HG03571 (cell line): ENCODE data around the gene MYADML2.

Experiments used
- ATAC-seq: cut with Tn5 transposase; IDR thresholded peaks from one replicate; pipeline ENCODE4 v1.9.1; 2021; ENCODE audit not compliant: unreplicated experiment

The MYADML2 gene

GRCh38 chr17:81912441-81913309 is 34.4 kb downstream of the MYADML2 start:
- no peak for ATAC-seq

DNA sequence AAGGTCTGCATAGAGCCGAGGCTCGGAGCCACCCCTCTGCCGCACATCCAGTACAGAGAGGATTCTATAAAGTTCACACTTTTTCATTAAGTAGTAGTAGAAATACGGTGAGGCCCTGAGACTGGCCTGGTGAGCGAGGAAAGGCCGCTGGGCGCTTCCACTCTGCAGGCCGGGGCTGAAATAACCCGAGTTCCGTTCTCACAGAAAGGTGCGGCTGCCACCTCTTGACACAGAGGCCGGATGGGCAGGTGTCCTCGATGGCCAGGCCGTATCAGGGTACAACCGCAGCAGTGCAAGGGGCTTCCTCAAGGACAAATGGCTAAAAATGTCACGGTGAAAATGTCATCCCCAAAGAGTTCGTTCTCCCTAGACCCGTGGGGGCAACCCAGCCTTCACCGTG is 35.1 kb downstream of the MYADML2 start:
- no peak for ATAC-seq

GRCh38 chr17:81911277-81911961 is 35.6 kb downstream of the MYADML2 start, which contains the start of gene PCYT2:
Gene PCYT2 (minus strand): TSS chr17:81911399. CDS start chr17:81911355, 44 bp downstream.
- peak; percentile 55 for ATAC-seq

DNA sequence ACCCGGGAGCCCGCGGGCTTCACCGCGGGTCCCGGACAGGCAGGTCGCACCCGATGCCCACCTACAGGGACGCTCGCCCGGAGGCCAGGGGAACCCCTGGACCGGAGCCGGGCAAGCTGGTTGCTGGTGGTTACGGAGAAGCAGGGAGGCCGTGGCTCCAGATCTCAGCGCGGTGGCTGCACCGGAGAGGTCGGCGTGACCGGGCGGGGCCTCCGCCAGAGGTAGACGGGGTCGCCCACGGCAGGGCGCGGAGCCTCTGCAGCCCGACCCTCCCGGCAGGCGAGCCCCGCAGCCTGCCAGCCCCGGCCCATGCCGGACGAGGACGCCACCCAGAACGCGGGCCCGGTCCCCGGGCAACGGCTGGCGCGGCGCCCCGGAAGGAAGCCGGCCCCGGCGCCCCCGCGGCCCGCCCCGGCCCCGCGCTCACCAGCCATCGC is 36.2 kb downstream of the MYADML2 start:
- peak; percentile 18 for ATAC-seq

DNA sequence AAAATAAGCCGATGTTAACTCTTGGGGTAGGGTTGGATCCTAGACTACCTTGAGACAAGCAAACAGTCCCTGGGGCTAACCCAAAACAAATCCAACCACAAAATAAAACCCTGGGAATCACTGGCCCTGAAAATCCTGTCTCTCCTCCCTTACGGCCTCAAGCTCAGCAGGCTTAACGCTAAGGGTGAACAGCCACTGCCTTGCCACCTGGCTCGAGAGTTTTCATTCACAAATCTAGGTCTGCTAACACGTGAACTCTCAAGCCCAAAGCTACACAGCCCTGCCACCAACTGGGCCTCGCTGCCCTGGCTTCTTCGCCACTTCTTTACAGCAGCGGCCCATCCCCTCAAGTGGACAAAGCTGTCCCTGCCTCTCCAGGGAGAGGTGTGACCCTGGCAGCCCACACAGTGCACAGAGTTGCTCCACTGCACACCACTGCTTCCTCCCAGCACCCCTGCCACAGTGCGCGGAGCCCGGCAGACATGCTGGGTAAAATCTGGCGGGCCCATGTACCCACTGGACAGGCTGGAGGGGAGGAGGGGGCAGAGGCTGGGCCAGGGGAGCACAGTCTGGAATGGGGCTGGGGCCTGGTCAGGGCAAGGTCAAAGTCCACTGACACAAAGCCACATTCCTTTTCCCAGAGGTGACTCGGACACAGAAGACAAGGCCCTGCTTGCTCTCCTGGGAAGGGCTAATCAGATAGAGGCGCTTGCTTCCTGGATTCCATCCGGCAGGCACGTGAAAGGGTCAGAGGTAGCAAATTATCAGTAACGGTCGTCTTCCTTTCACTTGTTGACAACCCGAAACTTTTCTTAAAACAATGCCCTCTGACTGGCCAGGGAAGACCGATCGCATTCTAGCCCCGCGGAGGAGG is 36.8 kb downstream of the MYADML2 start:
- ATAC-seq: no peak

DNA sequence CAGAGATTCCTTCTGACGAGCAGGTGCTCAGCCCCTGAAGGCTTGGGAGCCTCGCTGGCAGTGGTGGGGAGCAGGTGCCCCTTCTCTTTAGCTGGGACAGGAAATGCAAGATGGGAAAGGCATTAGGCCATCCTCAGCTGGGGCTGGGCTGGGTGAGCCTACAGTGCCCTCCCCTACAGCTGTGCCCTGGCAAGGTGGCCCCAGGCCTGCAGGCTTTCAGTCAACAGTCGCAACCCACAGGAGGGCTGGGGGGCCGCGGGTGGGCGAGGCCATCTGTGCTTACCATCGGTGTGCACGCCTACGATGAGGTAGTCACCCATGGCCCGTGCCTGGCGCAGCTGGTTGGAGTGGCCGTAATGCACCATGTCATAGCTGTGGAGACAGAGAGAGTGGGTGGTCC is 37.8 kb downstream of the MYADML2 start:
- ATAC-seq: no peak

- ATAC-seq: no peak
These were observed 38.2 kb downstream of the MYADML2 start for GRCh38 chr17:81908793-81909192.

- ATAC-seq: no peak
These were observed 39.6 kb downstream of the MYADML2 start for GRCh38 chr17:81907219-81908145.

DNA sequence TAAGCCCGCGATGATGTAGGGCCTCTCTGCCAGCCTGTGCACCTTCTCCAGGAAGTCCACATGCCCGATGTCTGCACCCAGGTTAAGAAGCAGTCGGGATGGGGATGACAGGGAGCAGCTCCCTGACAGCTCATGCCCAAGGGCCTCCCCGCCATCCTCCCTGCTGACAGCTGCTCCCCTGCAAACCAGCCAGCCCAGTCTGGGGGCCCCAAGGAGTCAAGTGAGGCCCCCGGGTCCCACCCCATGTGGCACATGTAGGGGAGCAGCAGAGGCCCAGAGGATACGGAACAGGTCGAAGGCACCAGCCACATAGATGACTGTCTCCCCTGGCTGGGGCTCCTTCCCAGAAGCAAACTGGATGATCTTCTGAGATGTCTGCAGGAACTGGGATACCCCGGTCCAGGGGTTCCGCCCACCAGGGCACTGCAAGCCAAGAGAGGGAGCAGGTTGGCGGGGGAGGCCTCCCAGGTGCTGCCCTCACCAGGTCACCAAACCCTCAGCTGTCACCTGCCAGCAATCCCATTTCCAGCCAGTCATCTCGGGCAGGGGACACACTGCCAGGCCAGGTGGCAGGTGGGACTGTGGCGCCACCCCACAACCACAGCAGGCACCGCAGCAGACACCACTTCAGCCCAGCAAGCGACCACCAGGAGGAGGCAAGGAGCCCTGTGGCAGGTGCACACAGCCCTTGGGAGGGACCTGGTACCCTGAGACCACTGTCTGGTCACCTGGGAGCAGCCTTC is 40.4 kb downstream of the MYADML2 start:
- ATAC-seq: no peak

- ATAC-seq: no peak
These were observed 41.0 kb downstream of the MYADML2 start for GRCh38 chr17:81905993-81906392.

- no peak for ATAC-seq
These were observed 41.6 kb downstream of the MYADML2 start for GRCh38 chr17:81905424-81905875.

DNA sequence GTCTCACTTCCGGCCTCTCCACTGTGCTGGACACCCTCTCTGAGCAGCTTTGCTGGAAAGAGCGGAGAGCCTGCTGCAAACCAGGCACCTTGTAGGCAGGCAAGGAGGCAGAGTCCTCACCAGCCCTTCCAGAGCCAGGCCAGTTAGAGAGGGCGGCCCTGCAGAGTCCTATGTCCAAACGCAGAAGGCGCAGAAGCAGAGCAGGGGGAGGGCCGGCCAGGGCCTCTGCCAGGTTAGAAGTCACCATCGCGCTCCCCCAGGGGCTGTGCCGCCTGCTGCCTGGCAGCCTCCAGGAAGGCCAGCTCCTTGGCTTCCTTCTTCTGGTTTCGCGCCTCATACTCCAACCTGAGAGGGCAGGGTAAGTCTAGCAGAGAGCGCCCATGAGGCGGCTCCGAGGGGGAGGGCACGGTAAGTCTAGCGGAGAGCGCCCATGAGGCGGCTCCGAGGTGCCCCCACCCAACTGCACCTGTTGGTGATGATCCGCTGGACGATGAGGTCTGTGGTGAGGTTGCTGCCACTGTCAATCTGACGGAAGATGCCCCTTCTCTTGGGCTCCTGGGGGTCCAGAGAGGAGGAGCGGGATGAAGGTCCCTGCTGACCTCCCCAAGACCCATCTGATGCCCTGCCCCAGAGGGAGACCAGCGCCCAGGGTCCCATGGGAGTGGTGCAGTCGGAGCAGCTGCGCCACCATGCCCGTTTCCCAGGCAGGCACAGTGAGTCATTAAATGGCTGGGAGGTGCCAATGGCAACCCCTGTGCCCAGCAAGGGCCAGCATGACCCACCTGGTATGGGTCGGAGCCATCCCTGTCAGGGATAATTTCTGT is 42.2 kb downstream of the MYADML2 start:
- no peak for ATAC-seq

DNA sequence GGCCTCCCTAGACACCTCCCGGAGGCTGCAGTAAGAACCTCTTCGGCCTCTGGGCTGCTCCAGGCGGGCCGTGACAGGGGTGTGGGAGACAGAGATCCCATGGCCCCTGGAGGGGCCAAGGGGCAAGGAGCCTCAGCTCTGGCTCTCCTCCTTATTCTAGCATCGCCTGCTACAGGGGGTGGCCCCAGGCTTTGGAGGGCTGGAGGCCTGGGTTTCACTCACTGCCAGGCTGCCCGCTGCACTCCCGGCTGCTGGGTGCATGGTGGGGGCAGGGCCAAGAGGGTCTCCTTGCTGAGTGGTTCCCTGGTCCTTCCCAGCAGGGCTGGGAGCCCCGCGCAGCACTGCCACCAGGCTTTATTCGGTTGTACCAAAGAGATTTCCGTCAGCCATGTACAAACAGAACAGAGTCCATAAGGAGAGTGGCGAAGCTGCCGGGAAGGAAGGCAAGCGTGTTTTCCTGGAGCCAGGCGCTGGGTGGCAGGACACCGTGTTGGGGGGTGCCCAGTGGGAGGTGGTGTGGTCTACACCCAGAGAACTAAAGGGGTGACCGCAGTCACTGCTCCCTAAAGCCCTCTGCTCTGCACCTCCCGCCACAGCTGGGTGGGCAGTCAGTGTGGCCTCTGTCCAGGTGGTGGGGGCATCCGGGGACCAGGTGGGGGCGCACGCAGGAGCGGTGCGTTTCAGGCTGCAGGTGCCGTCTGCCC is 43.0 kb downstream of the MYADML2 start:
- ATAC-seq: no peak

DNA sequence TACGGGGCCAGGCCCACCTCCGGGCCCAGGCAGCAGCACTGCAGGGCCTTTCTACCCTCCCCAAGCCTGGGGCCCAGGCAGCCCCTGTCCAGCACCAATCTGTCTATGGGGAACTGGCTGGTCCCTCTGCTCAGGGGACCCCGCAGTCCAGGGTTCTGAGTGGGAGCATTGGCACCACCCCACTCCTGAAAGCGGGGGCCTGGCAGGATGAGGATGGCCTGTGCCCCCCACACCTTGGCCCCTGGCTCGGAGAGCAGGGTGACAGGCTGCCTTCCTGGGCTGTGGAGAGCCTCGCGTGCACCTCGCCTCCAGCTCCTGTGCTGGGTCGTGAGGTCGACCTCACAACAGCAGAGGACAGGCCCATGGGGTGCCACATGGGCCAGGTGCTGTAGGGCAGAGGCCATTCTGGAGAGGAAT is 43.6 kb downstream of the MYADML2 start:
- ATAC-seq: no peak

- ATAC-seq: no peak
These were observed 44.2 kb downstream of the MYADML2 start for GRCh38 chr17:81902653-81903414.

GRCh38 chr17:81902023-81902652 is 44.9 kb downstream of the MYADML2 start, which contains the start of gene NPB:
Gene NPB (plus strand): TSS chr17:81902238. CDS start chr17:81902278, 40 bp downstream.
- no peak for ATAC-seq
